ENCODE results near the gene ZNF239.
"Not testable (repeated sequence)": the region's sequence is repeated elsewhere in the genome, so short reads cannot be mapped to it uniquely, and the experiment has no call there.

ZNF239 gene

DNA sequence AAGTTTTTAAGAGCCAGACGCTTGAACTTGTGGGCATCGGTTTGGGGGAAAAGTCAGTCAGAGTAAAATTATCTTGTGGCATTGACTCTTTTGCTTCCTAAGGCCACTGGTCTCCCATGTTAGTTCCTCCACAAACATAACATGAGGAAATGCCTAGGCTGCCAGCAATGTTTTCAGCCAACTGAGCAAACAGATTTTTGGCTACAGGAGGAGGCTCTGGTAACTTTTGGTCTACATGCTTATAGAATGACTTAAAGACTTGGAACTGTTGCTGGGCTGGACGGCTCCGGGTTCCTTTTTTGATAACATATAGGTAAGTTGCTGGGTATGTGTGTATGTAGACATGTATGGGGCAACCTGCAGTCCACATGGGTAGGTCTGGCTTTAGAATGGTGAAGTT lies 9.6 kb upstream of the ZNF239 start:
- no peaks in the 10 kb centered on the region for H3K36me3 ChIP-seq (ENCODE audit: control insufficient read depth, insufficient read depth, low read length)
- H3K4me1 ChIP-seq (ENCODE audit: control insufficient read depth, insufficient read depth, low read length) = no peaks in the 10 kb centered on the region
- H3K9me3 ChIP-seq (ENCODE audit: control insufficient read depth, low read length) = no peaks in the 10 kb centered on the region
- H3K4me3 ChIP-seq (ENCODE audit: insufficient read depth, low read depth, low read length) = no peak overlapping the region
- no peak overlapping the region for H3K27ac ChIP-seq (ENCODE audit: insufficient read depth, low read depth, low read length, poor library complexity, severe bottlenecking)
- WGBS, 2 experiments = 91 to 96% methylated on average over 4 of the region's 4 CpGs
- no peaks in the 10 kb centered on the region for H3K27me3 ChIP-seq (ENCODE audit: control insufficient read depth, insufficient read depth, low read length, poor library complexity, severe bottlenecking)

DNA sequence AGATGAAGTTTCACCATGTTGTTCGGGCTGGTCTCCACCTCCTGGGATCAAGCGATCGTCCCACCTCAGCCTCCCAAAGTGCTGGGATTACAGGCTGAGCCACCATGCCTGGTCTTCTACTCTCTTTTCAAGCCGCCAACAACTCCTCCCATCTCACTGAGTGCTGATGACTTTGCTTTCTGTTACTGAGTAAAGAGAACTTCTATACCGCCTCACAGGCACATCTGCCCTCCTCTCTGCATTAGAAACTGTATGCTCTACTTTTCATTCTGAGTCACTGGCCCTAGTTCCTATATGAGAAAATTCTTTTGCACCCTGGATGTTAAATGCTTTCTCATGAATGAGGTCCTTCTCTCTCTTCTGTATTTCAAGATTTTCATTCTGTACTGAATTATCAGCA lies 2.2 kb upstream of the ZNF239 start:
- Histone ChIP-seq H3K4me3 (ENCODE audit: insufficient read depth, low read depth, low read length) (no peak overlapping the region), H3K4me1 (ENCODE audit: control insufficient read depth, insufficient read depth, low read length) (no peaks in the 10 kb centered on the region), H3K27me3 (ENCODE audit: control insufficient read depth, insufficient read depth, low read length, poor library complexity, severe bottlenecking) (peaks cover 28% of the 10 kb centered on the region), H3K27ac (ENCODE audit: insufficient read depth, low read depth, low read length, poor library complexity, severe bottlenecking) (no peak overlapping the region), H3K36me3 (ENCODE audit: control insufficient read depth, insufficient read depth, low read length) (no peaks in the 10 kb centered on the region), H3K9me3 (ENCODE audit: control insufficient read depth, low read length) (peaks cover 3% of the 10 kb centered on the region)
- 93 to 94% methylated on average over 5 of the region's 5 CpGs for WGBS, 2 experiments

DNA sequence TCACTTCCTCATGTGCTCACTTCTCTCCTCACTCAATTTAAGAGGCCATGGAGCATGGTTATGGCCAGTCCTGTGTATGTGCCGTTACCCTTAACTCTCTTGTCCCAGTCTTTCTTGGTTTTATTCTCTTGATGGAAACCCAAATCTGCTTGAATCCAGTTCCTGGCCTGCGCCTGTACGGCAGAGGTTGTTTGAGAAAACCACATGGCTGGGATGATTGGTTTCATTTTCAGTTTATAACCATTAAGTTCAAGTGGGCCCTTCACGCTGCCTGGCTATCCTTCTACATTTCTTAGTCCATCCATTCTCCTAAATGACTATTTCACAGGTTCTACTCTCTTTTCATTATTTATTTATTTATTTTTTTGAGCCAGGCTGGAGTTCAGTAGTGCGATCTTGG lies 1.6 kb upstream of the ZNF239 start:
- H3K4me1 ChIP-seq (ENCODE audit: control insufficient read depth, insufficient read depth, low read length) = no peaks in the 10 kb centered on the region
- no peak overlapping the region for H3K4me3 ChIP-seq (ENCODE audit: insufficient read depth, low read depth, low read length)
- peaks cover 3% of the 10 kb centered on the region for H3K9me3 ChIP-seq (ENCODE audit: control insufficient read depth, low read length)
- H3K27ac ChIP-seq (ENCODE audit: insufficient read depth, low read depth, low read length, poor library complexity, severe bottlenecking) = no peak overlapping the region
- H3K36me3 ChIP-seq (ENCODE audit: control insufficient read depth, insufficient read depth, low read length) = no peaks in the 10 kb centered on the region
- WGBS, 2 experiments = 92 to 95% methylated on average over 5 of the region's 5 CpGs
- peaks cover 28% of the 10 kb centered on the region for H3K27me3 ChIP-seq (ENCODE audit: control insufficient read depth, insufficient read depth, low read length, poor library complexity, severe bottlenecking)

DNA sequence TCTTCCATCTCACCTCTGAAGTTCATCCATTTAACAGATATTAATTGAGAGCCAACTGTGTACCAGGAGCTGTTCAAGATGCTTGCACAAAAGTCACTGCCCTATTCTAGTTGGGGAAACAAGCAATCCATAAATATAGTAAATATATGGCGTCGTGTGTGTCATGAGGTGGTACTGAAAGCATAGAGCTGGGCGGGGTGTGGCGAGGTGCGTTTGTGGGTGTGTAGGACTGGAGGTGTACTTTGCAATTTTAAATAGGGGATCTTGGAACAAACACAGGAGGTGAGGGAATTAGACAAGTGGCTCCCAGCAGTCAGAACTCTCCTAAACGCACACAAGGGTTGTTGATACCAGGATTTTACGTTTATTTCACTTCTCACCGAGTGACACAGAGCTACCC lies 490 bp upstream of the ZNF239 start:
- Histone ChIP-seq H3K27me3 (ENCODE audit: control insufficient read depth, insufficient read depth, low read length, poor library complexity, severe bottlenecking) (peaks cover 28% of the 10 kb centered on the region), H3K27ac (ENCODE audit: insufficient read depth, low read depth, low read length, poor library complexity, severe bottlenecking) (no peak overlapping the region), H3K36me3 (ENCODE audit: control insufficient read depth, insufficient read depth, low read length) (peaks cover 4% of the 10 kb centered on the region), H3K4me1 (ENCODE audit: control insufficient read depth, insufficient read depth, low read length) (no peaks in the 10 kb centered on the region), H3K4me3 (ENCODE audit: insufficient read depth, low read depth, low read length) (peak overlapping the region; percentile 44), H3K9me3 (ENCODE audit: control insufficient read depth, low read length) (peaks cover 3% of the 10 kb centered on the region)
- WGBS, 2 experiments = 92 to 93% methylated on average over 8 of the region's 8 CpGs

- WGBS, 2 experiments = 64 to 67% methylated on average over 14 of the region's 14 CpGs
- Histone ChIP-seq H3K27ac (ENCODE audit: insufficient read depth, low read depth, low read length, poor library complexity, severe bottlenecking) (no peak overlapping the region), H3K27me3 (ENCODE audit: control insufficient read depth, insufficient read depth, low read length, poor library complexity, severe bottlenecking) (peaks cover 28% of the 10 kb centered on the region), H3K9me3 (ENCODE audit: control insufficient read depth, low read length) (peaks cover 3% of the 10 kb centered on the region), H3K4me1 (ENCODE audit: control insufficient read depth, insufficient read depth, low read length) (no peaks in the 10 kb centered on the region), H3K36me3 (ENCODE audit: control insufficient read depth, insufficient read depth, low read length) (peaks cover 5% of the 10 kb centered on the region), H3K4me3 (ENCODE audit: insufficient read depth, low read depth, low read length) (peak overlapping the region; percentile 44)
Observed at GRCh38 chr10:43573250-43574000, 991 bp downstream of the ZNF239 start.

DNA sequence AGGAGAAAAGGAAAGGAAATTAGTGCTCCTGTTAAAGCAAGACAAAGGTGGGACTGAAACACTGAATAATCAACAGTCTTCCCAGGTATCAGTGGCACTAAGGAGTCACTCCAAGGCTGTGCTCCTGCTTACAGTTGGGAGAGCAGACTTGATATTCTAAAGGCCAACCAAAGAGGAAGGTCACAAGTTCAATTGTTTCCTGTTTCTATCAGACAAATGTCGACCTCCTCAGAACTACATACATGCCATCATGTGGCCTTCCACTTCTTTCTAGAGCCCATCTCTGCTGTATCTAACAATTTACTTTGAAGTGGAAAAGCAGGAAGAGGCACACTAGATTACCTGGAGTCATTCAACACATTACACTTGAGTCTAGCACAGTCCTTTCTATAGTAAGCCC lies 3.4 kb downstream of the ZNF239 start:
- WGBS, 2 experiments = 89 to 94% methylated on average over 1 of the region's 1 CpG
- Histone ChIP-seq H3K4me1 (ENCODE audit: control insufficient read depth, insufficient read depth, low read length) (no peaks in the 10 kb centered on the region), H3K9me3 (ENCODE audit: control insufficient read depth, low read length) (peaks cover 3% of the 10 kb centered on the region), H3K4me3 (ENCODE audit: insufficient read depth, low read depth, low read length) (no peak overlapping the region), H3K27ac (ENCODE audit: insufficient read depth, low read depth, low read length, poor library complexity, severe bottlenecking) (no peak overlapping the region), H3K27me3 (ENCODE audit: control insufficient read depth, insufficient read depth, low read length, poor library complexity, severe bottlenecking) (peaks cover 23% of the 10 kb centered on the region), H3K36me3 (ENCODE audit: control insufficient read depth, insufficient read depth, low read length) (peaks cover 8% of the 10 kb centered on the region)

DNA sequence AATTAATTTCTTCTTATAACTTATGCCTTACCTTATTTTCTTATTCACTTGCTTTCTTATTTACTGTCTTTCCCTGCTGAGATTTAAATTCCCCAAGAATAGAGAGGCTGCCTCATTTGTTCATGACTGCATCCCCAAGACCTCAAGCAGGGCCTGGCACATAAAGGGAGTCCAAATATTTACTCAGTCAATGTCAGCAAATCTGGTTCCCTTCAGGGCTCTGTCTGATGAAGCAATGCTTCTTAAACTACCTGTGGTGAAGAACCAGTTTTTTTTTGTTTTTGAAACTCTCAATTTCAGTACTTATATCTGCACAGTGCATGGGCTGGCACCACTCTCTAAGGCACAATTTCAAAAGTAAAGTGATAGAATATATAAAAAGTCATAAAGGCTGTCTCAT lies 4.7 kb downstream of the ZNF239 start:
- H3K4me3 ChIP-seq (ENCODE audit: insufficient read depth, low read depth, low read length) = no peak overlapping the region
- no peak overlapping the region for H3K27ac ChIP-seq (ENCODE audit: insufficient read depth, low read depth, low read length, poor library complexity, severe bottlenecking)
- H3K9me3 ChIP-seq (ENCODE audit: control insufficient read depth, low read length) = no peaks in the 10 kb centered on the region
- H3K27me3 ChIP-seq (ENCODE audit: control insufficient read depth, insufficient read depth, low read length, poor library complexity, severe bottlenecking) = peaks cover 13% of the 10 kb centered on the region
- no peaks in the 10 kb centered on the region for H3K4me1 ChIP-seq (ENCODE audit: control insufficient read depth, insufficient read depth, low read length)
- peaks cover 8% of the 10 kb centered on the region for H3K36me3 ChIP-seq (ENCODE audit: control insufficient read depth, insufficient read depth, low read length)

- H3K4me3 ChIP-seq (ENCODE audit: insufficient read depth, low read depth, low read length) = no peak overlapping the region
- WGBS, 2 experiments = 96% methylated on average over 4 of the region's 4 CpGs
- no peaks in the 10 kb centered on the region for H3K4me1 ChIP-seq (ENCODE audit: control insufficient read depth, insufficient read depth, low read length)
- no peak overlapping the region for H3K27ac ChIP-seq (ENCODE audit: insufficient read depth, low read depth, low read length, poor library complexity, severe bottlenecking)
- peaks cover 46% of the 10 kb centered on the region for H3K36me3 ChIP-seq (ENCODE audit: control insufficient read depth, insufficient read depth, low read length)
- no peaks in the 10 kb centered on the region for H3K27me3 ChIP-seq (ENCODE audit: control insufficient read depth, insufficient read depth, low read length, poor library complexity, severe bottlenecking)
- peaks cover 5% of the 10 kb centered on the region for H3K9me3 ChIP-seq (ENCODE audit: control insufficient read depth, low read length)
Observed at GRCh38 chr10:43557214-43557613, 17.2 kb downstream of the ZNF239 start.

DNA sequence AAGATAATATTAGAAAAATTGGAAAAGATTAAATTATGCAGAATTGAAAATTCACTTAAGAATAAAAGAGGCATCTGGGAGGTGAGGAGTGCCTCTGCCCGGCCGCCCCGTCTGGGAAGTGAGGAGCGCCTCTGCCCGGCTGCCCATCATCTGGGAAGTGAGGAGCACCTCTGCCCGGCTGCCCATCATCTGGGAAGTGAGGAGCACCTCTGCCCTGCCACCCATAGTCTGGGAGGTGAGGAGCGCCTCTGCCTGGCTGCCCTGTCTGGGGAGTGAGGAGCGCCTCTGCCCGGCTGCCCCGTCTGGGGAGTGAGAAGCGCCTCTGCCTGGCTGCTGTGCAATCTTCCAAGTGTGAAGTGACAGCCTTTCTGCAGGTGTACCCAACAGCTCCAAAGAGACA lies 30.7 kb downstream of the ZNF239 start:
- H3K27ac ChIP-seq (ENCODE audit: insufficient read depth, low read depth, low read length, poor library complexity, severe bottlenecking); H3K4me1 ChIP-seq (ENCODE audit: control insufficient read depth, insufficient read depth, low read length): not testable (repeated sequence)
- 94 to 95% methylated on average over 11 of the region's 11 CpGs for WGBS, 2 experiments

DNA sequence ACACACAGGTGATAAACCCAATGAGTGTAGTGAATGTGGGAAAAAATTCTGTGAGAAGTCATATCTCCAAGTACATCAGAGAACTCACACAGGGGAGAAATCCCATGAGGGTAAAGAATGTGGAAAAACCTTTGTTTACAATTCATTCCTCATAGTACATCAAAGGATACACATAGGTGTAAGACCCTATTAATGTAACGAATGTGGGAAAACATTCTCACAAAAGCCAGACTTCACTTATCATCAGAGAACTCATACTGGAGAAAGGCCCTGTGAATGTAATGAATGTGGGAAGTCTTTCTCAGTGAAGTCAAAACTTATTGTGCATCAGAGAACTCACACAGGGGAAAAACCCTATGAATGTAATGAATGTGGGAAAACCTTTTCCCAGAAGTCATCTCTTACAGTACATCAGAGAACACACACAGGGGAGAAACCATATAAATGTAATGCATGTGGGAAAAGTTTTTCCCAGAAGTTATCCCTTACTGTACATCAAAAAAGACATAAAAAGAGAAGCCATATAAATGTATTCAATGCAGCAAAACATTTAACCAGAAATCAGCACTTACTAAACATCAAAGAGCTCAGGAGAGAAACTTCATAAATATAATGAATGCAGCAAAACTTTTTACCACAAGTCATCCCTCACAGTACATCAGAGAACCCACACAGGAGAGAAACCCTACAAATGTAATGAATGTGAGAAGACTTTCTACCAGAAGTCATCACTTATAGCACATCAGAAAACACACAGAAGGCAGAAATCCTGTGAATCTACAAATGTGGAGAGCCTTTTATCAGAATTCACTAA lies 49.8 kb downstream of the ZNF239 start:
- no peaks in the 10 kb centered on the region for H3K27me3 ChIP-seq (ENCODE audit: control insufficient read depth, insufficient read depth, low read length, poor library complexity, severe bottlenecking)
- H3K4me3 ChIP-seq (ENCODE audit: insufficient read depth, low read depth, low read length) = no peak overlapping the region
- H3K36me3 ChIP-seq (ENCODE audit: control insufficient read depth, insufficient read depth, low read length) = no peaks in the 10 kb centered on the region
- H3K27ac ChIP-seq (ENCODE audit: insufficient read depth, low read depth, low read length, poor library complexity, severe bottlenecking) = no peak overlapping the region
- WGBS, 2 experiments = no CpG with 5 or more reads among the region's 1 CpG
- H3K9me3 ChIP-seq (ENCODE audit: control insufficient read depth, low read length) = peaks cover 9% of the 10 kb centered on the region
- no peaks in the 10 kb centered on the region for H3K4me1 ChIP-seq (ENCODE audit: control insufficient read depth, insufficient read depth, low read length)

More for the DNA sequence above, 30.7 kb downstream of the ZNF239 start:
- not testable (repeated sequence) for H3K36me3 ChIP-seq (ENCODE audit: control insufficient read depth, insufficient read depth, low read length); H3K4me3 ChIP-seq (ENCODE audit: insufficient read depth, low read depth, low read length); H3K27me3 ChIP-seq (ENCODE audit: control insufficient read depth, insufficient read depth, low read length, poor library complexity, severe bottlenecking); H3K9me3 ChIP-seq (ENCODE audit: control insufficient read depth, low read length)

All from ectodermal cell (in vitro differentiated cells).